Stimulated activated CD4-positive, alpha-beta T cell treated with anti-CD3 and anti-CD28 coated beads, TNF-alpha, amount 100 ng/mL, for 24 hours (primary cell): ENCODE results near the gene FTO.

Experiments used
- DNase-seq, 3 experiments: peaks; one replicate each; pipeline ENCODE4 v3.0.0-alpha.2; 2020; ENCODE audit warnings: low read depth in 3 of 3

FTO gene

GRCh38 chr16:53962041-53962440 is 258.1 kb downstream of the FTO start:
- no peak for DNase-seq

- no peak for DNase-seq
These were observed 260.3 kb downstream of the FTO start for GRCh38 chr16:53964145-53964790.

- no peak for DNase-seq
These were observed 263.0 kb downstream of the FTO start for GRCh38 chr16:53966821-53967571.

- DNase-seq = no peak
These were observed 263.6 kb downstream of the FTO start for GRCh38 chr16:53967572-53967971.

- no peak for DNase-seq
These were observed 264.5 kb downstream of the FTO start for GRCh38 chr16:53968454-53968853.

GRCh38 chr16:53968896-53969295 is 264.9 kb downstream of the FTO start:
- DNase-seq = no peak

GRCh38 chr16:53971616-53972015 is 267.7 kb downstream of the FTO start:
- no peak for DNase-seq

GRCh38 chr16:53973021-53973420 is 269.1 kb downstream of the FTO start:
- DNase-seq = no peak

GRCh38 chr16:53974484-53975080 is 270.6 kb downstream of the FTO start:
- DNase-seq = no peak

- no peak for DNase-seq
These were observed 276.7 kb downstream of the FTO start for GRCh38 chr16:53980675-53981074.

- no peak for DNase-seq
These were observed 278.7 kb downstream of the FTO start for GRCh38 chr16:53982631-53983042.

- DNase-seq = no peak
These were observed 281.0 kb downstream of the FTO start for GRCh38 chr16:53984936-53985335.

GRCh38 chr16:53985861-53986260 is 281.9 kb downstream of the FTO start:
- no peak for DNase-seq

- no peak for DNase-seq
These were observed 282.8 kb downstream of the FTO start for GRCh38 chr16:53986793-53987192.

GRCh38 chr16:53988136-53988535 is 284.2 kb downstream of the FTO start:
- DNase-seq = no peak

- no peak for DNase-seq
These were observed 285.6 kb downstream of the FTO start for GRCh38 chr16:53989597-53989996.

- DNase-seq = no peak
These were observed 287.9 kb downstream of the FTO start for GRCh38 chr16:53991754-53992378.

GRCh38 chr16:53995378-53995777 is 291.4 kb downstream of the FTO start:
- DNase-seq = no peak

GRCh38 chr16:53996961-53997360 is 293.0 kb downstream of the FTO start:
- no peak for DNase-seq

- DNase-seq = no peak
These were observed 294.3 kb downstream of the FTO start for GRCh38 chr16:53998024-53998810.

- DNase-seq = no peak
These were observed 295.1 kb downstream of the FTO start for GRCh38 chr16:53998966-53999522.
